GM18517 (cell line): ENCODE data around the gene HSPA2.
"Not testable (repeated sequence)": the region's sequence is repeated elsewhere in the genome, so short reads cannot be mapped to it uniquely, and the experiment has no call there.

Experiments used
- ATAC-seq: cut with Tn5 transposase; IDR thresholded peaks from one replicate; pipeline ENCODE4 v1.9.1; 2021; ENCODE audit warnings: mild to moderate bottlenecking, moderate library complexity; ENCODE audit not compliant: unreplicated experiment

Gene HSPA2

GRCh38 chr14:64558216-64558615 is 17.7 kb downstream of the HSPA2 start:
- not testable (repeated sequence) for ATAC-seq

GRCh38 chr14:64561631-64562030 is 21.1 kb downstream of the HSPA2 start:
- no peak for ATAC-seq

- no peak for ATAC-seq
These were observed 21.9 kb downstream of the HSPA2 start for GRCh38 chr14:64562436-64562835.

GRCh38 chr14:64563696-64564095 is 23.2 kb downstream of the HSPA2 start:
- no peak for ATAC-seq

GRCh38 chr14:64566651-64567122 is 26.1 kb downstream of the HSPA2 start:
- ATAC-seq, result no peak

- no peak for ATAC-seq
These were observed 28.6 kb downstream of the HSPA2 start for GRCh38 chr14:64569138-64569631.

GRCh38 chr14:64569646-64570045 is 29.1 kb downstream of the HSPA2 start:
- not testable (repeated sequence) for ATAC-seq

- no peak for ATAC-seq
These were observed 32.0 kb downstream of the HSPA2 start for GRCh38 chr14:64572386-64573104.

- no peak for ATAC-seq
These were observed 32.6 kb downstream of the HSPA2 start for GRCh38 chr14:64573109-64573508.

GRCh38 chr14:64574371-64575107 is 34.0 kb downstream of the HSPA2 start:
- no peak for ATAC-seq

GRCh38 chr14:64577211-64577610 is 36.7 kb downstream of the HSPA2 start:
- no peak for ATAC-seq

- no peak for ATAC-seq
These were observed 39.9 kb downstream of the HSPA2 start for GRCh38 chr14:64580467-64580866.

- no peak for ATAC-seq
These were observed 40.8 kb downstream of the HSPA2 start for GRCh38 chr14:64581363-64581762.

GRCh38 chr14:64581817-64582216 is 41.3 kb downstream of the HSPA2 start:
- ATAC-seq, result no peak

- no peak for ATAC-seq
These were observed 43.6 kb downstream of the HSPA2 start for GRCh38 chr14:64584190-64584589.

GRCh38 chr14:64591809-64592208 is 51.3 kb downstream of the HSPA2 start:
- no peak for ATAC-seq
